ENCODE data around the gene FPR2.

GRCh38 chr19:51746731-51747130 lies 14.2 kb upstream of the FPR2 start:
- TF ChIP-seq ZSCAN4 (tag by site-specific recombination; IDR thresholded peaks at IDR 0.05) (no peak), ZNF426 (tag by site-specific recombination; IDR thresholded peaks at IDR 0.05) (no peak), ZNF274 (IDR thresholded peaks at IDR 0.05; ENCODE audit: low read length) (no peak), ZNF274 (tag by site-specific recombination; IDR thresholded peaks at IDR 0.05; ENCODE audit: borderline replicate concordance) (no peak), YY1 (tag by site-specific recombination; IDR thresholded peaks at IDR 0.05) (no peak), PRDM6 (tag by site-specific recombination; IDR thresholded peaks at IDR 0.05) (no peak), TCF7L2 (IDR thresholded peaks at IDR 0.05; ENCODE audit: borderline replicate concordance, low read depth, low read length) (no peak), ZNF544 (tag by site-specific recombination; IDR thresholded peaks at IDR 0.05) (no peak), ZNF133 (tag by site-specific recombination; IDR thresholded peaks at IDR 0.05) (no peak)

Measured in HEK293 (cell line).